SK-N-DZ (cell line): ENCODE results near the gene TMEM154. TPM values are rescaled to one million over a fixed set of nuclear protein-coding genes. Genes with fewer than 3 reads are reported as not detected.

Experiments used
- DNase-seq: peaks from one replicate; pipeline ENCODE4 v3.0.0-alpha.2; 2015; ENCODE audit warnings: low spot score
- polyA plus RNA-seq, 2 experiments: library from polyadenylated mRNA; depleted of rRNA; stranded (reverse); fragments of >200 nt; gene quantifications; 2 replicates each; pipeline ENCODE4 v1.2.3, GENCODE V29; 2014

TMEM154 gene
- polyA plus RNA-seq (2014; cell fraction: cytosol; rRNA removed) = not detected in 2 replicates
- not detected in 2 replicates for polyA plus RNA-seq (2014; cell fraction: nucleus; rRNA removed)

- peak; percentile 28 for DNase-seq
Measured at GRCh38 chr4:152679414-152680281, at the start of gene TMEM154. Gene TMEM154, minus strand, starts transcription at chr4:152679997. Its CDS starts 64 bp downstream, at chr4:152679933.

GRCh38 chr4:152729466-152729865 is 49.7 kb upstream of the TMEM154 start:
- DNase-seq = no peak

- no peak for DNase-seq
Measured at GRCh38 chr4:152728343-152728742, 48.5 kb upstream of the TMEM154 start.

- DNase-seq = no peak
Measured at GRCh38 chr4:152727784-152728183, 48.0 kb upstream of the TMEM154 start.

GRCh38 chr4:152724494-152724893 is 44.7 kb upstream of the TMEM154 start:
- no peak for DNase-seq

GRCh38 chr4:152723236-152723635 is 43.4 kb upstream of the TMEM154 start:
- no peak for DNase-seq

GRCh38 chr4:152719801-152720556 is 40.2 kb upstream of the TMEM154 start:
- no peak for DNase-seq

- no peak for DNase-seq
Measured at GRCh38 chr4:152719291-152719690, 39.5 kb upstream of the TMEM154 start.

GRCh38 chr4:152715076-152715475 is 35.3 kb upstream of the TMEM154 start:
- no peak for DNase-seq

GRCh38 chr4:152713951-152714705 is 34.3 kb upstream of the TMEM154 start:
- no peak for DNase-seq

- no peak for DNase-seq
Measured at GRCh38 chr4:152709675-152710438, 30.1 kb upstream of the TMEM154 start.

GRCh38 chr4:152708796-152709195 is 29.0 kb upstream of the TMEM154 start:
- no peak for DNase-seq

GRCh38 chr4:152708361-152708760 is 28.6 kb upstream of the TMEM154 start:
- DNase-seq = no peak

- no peak for DNase-seq
Measured at GRCh38 chr4:152707632-152708031, 27.8 kb upstream of the TMEM154 start.

- DNase-seq = no peak
Measured at GRCh38 chr4:152705903-152706302, 26.1 kb upstream of the TMEM154 start.

GRCh38 chr4:152704788-152705187 is 25.0 kb upstream of the TMEM154 start:
- no peak for DNase-seq

- no peak for DNase-seq
Measured at GRCh38 chr4:152700151-152700550, 20.4 kb upstream of the TMEM154 start.

GRCh38 chr4:152699313-152699712 is 19.5 kb upstream of the TMEM154 start:
- DNase-seq = no peak

GRCh38 chr4:152698089-152698499 is 18.3 kb upstream of the TMEM154 start:
- no peak for DNase-seq

- no peak for DNase-seq
Measured at GRCh38 chr4:152697284-152698088, 17.7 kb upstream of the TMEM154 start.
